Measurements from ENCODE around the gene ACAP3. TPM values are rescaled to one million over a fixed set of nuclear protein-coding genes. Genes with fewer than 3 reads are reported as not detected.

The ACAP3 gene
- 10 to 100 TPM; 43.2 to 58.6 TPM for total RNA-seq

DNA sequence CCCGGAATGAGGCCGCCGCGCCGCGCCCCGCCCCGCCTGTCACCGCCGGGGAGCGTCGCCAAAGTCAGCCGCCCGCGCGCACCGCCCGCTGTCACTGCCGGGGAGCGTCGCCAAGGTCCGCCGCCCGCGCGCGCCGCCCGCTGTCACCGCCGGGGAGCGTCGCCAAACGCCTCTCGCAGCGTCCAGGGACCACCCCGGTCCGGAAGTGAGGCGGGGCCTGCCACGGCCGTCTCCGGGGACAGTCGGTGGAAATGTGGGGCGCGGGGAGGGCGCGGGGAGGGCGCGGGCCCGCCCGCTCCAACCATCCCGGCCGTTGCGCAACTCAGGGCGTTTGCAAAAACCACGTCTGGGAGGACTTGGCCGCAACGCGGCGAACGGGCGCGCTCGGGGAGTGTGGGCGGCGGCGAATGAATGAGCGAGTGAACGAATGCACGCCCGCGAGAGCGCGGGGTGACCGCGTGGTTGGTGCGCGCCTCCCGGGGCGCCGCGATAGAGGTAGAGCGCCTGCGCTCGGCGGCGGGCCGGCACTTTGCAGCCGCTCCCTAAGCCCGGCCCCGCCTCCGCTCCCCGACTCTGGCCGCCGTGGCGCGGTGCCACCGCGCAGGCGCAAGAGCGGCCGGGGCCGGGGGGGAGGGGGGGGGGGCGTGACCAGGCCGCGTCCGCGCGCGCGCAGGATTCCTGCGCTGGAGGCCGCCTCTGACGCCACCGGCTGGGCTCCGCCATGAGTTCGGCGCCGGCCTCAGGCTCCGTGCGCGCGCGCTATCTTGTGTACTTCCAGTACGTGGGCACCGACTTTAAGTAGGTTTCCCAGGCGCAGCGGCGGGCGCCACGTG lies at the start of gene ACAP3, which contains the start of gene PUSL1:
TSS of gene ACAP3 (minus strand) at position 8 of the 833 bp plus-strand sequence. CDS start 115 bp downstream, outside the sequence.
TSS of gene PUSL1 (plus strand) at position 675 of the 833 bp plus-strand sequence. CDS start at position 722, 47 bp downstream.
- H3K9me3 ChIP-seq = no peaks in the 10 kb centered on the region

DNA sequence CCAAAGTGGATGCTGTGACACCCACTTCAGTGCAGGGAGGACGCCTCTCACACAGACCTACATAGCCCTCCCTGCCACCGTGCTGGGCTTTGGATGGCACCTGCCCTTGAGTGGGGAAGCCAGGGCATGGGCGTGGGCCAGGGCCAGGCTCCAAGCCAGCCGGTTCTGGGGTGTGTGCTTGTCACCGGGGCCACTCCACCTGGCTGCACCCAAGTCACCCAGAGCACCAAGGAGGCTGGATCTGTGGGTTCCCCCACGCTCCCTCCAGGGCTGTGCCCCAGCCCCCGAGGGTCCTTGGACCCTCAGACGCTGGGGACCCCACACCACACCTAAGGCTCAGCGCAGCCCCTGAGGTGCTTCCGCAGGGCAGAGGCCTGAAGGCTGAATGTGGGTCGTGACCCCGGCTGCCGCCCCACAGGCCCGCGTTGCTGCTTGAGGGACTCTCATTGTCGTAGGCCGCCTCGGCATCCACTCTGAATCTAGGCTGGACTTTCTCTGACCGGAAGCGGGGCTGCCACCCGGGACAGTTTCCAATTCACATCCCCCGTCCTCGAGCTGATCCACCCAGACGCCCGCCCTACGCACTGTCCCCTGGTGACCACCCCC lies 49.2 kb upstream of the ACAP3 start:
- no peaks in the 10 kb centered on the region for H3K9me3 ChIP-seq
- no peaks in the 10 kb centered on the region for H3K36me3 ChIP-seq
- H3K27ac ChIP-seq = peak overlapping the region; percentile 72 to 83
- H3K4me1 ChIP-seq (replicated peaks) = no peaks in the 10 kb centered on the region
- TF ChIP-seq POLR2AphosphoS5 (IDR thresholded peaks at IDR 0.05) = no peak
- TF ChIP-seq POLR2A (IDR thresholded peaks at IDR 0.05) = no peak
- no peak for TF ChIP-seq CTCF (IDR thresholded peaks at IDR 0.05)
- H3K4me3 ChIP-seq = peak overlapping the region; percentile 30 to 37
- intact Hi-C loops (cut with DNase I) = no loop called here
- no peak for DNase-seq (ENCODE audit: low spot score)
- H3K27me3 ChIP-seq (replicated peaks; ENCODE audit: insufficient read depth) = no peaks in the 10 kb centered on the region
- WGBS = 34% methylated on average over 21 of the region's 26 CpGs

More for the DNA sequence above, at the start of gene ACAP3, which contains the start of gene PUSL1:
- H3K4me3 ChIP-seq = peak within 1 kb of the TSS; percentile 79 to 97
- H3K27ac ChIP-seq = peak within 1 kb of the TSS; percentile 89 to 93
- peaks cover 40% of the 10 kb centered on the region for H3K4me1 ChIP-seq (replicated peaks)
- under 1% methylated on average over 81 of the region's 131 CpGs for WGBS
- TF ChIP-seq POLR2AphosphoS5 (IDR thresholded peaks at IDR 0.05) (peak; percentile 48), CTCF (IDR thresholded peaks at IDR 0.05) (peak in 2 of 4 experiments; percentile 42 to 44), POLR2A (IDR thresholded peaks at IDR 0.05) (peak; percentile 34)
- peak; percentile 75 for DNase-seq (ENCODE audit: low spot score)
- H3K36me3 ChIP-seq = peaks cover 0 to 19% of the 10 kb centered on the region in 2 donors
- intact Hi-C loops (cut with DNase I) = loop anchor here (5.0 kb wide), 1 partner anchor 39 kb away; the partner anchor contains the start of gene DVL1
- H3K27me3 ChIP-seq (replicated peaks; ENCODE audit: insufficient read depth) = no peaks in the 10 kb centered on the region

- Histone ChIP-seq H3K4me3 (peak overlapping the region; percentile 30 to 37), H3K4me1 (replicated peaks) (no peaks in the 10 kb centered on the region), H3K27me3 (replicated peaks; ENCODE audit: insufficient read depth) (no peaks in the 10 kb centered on the region), H3K27ac (peak overlapping the region; percentile 72 to 83), H3K36me3 (no peaks in the 10 kb centered on the region), H3K9me3 (no peaks in the 10 kb centered on the region)
- intact Hi-C loops (cut with DNase I) = no loop called here
- WGBS = 33% methylated on average over 8 of the region's 8 CpGs
- TF ChIP-seq POLR2AphosphoS5 (IDR thresholded peaks at IDR 0.05) = no peak
- no peak for TF ChIP-seq POLR2A (IDR thresholded peaks at IDR 0.05)
- no peak for TF ChIP-seq CTCF (IDR thresholded peaks at IDR 0.05)
- no peak for DNase-seq (ENCODE audit: low spot score)
Observed at GRCh38 chr1:1356166-1356795, 48.6 kb upstream of the ACAP3 start.

DNA sequence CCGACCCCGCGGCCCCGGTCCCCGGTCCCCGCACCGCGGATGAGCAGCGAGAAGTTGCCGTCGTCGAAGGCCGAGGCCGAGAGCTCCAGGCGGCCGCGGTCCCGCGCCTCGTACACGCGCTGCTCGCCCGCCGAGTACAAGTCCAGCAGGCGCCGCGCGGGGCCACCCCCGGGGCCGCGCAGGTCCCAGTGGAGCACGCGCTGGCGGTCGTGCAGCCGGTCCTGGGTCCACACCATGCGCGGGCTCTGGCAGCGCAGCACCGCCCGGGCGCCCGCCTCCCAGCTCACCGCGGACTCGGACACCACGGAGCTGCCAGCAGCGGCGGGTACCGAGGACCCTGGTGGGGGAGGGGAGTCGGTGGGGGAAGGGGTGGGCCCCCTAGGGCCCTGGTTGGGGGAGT lies 47.7 kb upstream of the ACAP3 start:
- under 1% methylated on average over 15 of the region's 52 CpGs for WGBS
- intact Hi-C loops (cut with DNase I) = no loop called here
- Histone ChIP-seq H3K27me3 (replicated peaks; ENCODE audit: insufficient read depth) (no peaks in the 10 kb centered on the region), H3K36me3 (no peaks in the 10 kb centered on the region), H3K9me3 (no peaks in the 10 kb centered on the region), H3K4me3 (peak overlapping the region; percentile 8 to 16), H3K27ac (no peak overlapping the region), H3K4me1 (replicated peaks) (no peaks in the 10 kb centered on the region)
- no peak for DNase-seq (ENCODE audit: low spot score)
- TF ChIP-seq POLR2AphosphoS5 (IDR thresholded peaks at IDR 0.05) (no peak), POLR2A (IDR thresholded peaks at IDR 0.05) (no peak), CTCF (IDR thresholded peaks at IDR 0.05) (no peak)

Data from prostate gland (tissue), 2 donors.